Muscle layer of colon (tissue), 2 donors: ENCODE data around the gene EHD1.

Source experiments
- H3K27ac ChIP-seq: one replicate; pipeline ENCODE4 v1.7.0; 2013; ENCODE audit warnings: low read depth, mild to moderate bottlenecking, low read length, moderate library complexity
- H3K27me3 ChIP-seq, 2 donors: one replicate each; pipeline ENCODE4 v1.7.0; 2013; ENCODE audit warnings: low read length in 2 of 2, mild to moderate bottlenecking in 2 of 2; ENCODE audit not compliant: insufficient read depth in 2 of 2, control insufficient read depth in 1 of 2
- H3K36me3 ChIP-seq: one replicate; pipeline ENCODE4 v1.7.0; 2013; ENCODE audit warnings: mild to moderate bottlenecking, low read length; ENCODE audit not compliant: insufficient read depth
- H3K4me1 ChIP-seq: one replicate; pipeline ENCODE4 v1.7.0; 2013; ENCODE audit warnings: mild to moderate bottlenecking, low read length; ENCODE audit not compliant: insufficient read depth
- H3K4me3 ChIP-seq, 2 donors: one replicate each; pipeline ENCODE4 v1.7.0; 2013; ENCODE audit warnings: low read length in 2 of 2, low read depth in 1 of 2, mild to moderate bottlenecking in 1 of 2, moderate library complexity in 1 of 2
- H3K9ac ChIP-seq: one replicate; pipeline ENCODE4 v1.7.0; 2013; ENCODE audit warnings: low read length
- H3K9me3 ChIP-seq: one replicate; pipeline ENCODE4 v1.7.0; 2013; ENCODE audit warnings: mild to moderate bottlenecking, low read length
- donor health status: abdominal sarcoma.
- donor health status: Adenocarcinoma of cecum.

EHD1 gene

GRCh38 chr11:64894812-64895452 lies 16.5 kb upstream of the EHD1 start:
- Histone ChIP-seq H3K4me3 (no peak overlapping the region), H3K36me3 (no peaks in the 10 kb centered on the region), H3K4me1 (no peaks in the 10 kb centered on the region), H3K9me3 (no peaks in the 10 kb centered on the region), H3K27me3 (no peaks in the 10 kb centered on the region), H3K9ac (no peak overlapping the region), H3K27ac (no peak overlapping the region)

- no peaks in the 10 kb centered on the region for H3K4me1 ChIP-seq
- H3K9ac ChIP-seq = no peak overlapping the region
- H3K27ac ChIP-seq = no peak overlapping the region
- H3K4me3 ChIP-seq = no peak overlapping the region
- H3K27me3 ChIP-seq = no peaks in the 10 kb centered on the region
- H3K9me3 ChIP-seq = no peaks in the 10 kb centered on the region
- H3K36me3 ChIP-seq = no peaks in the 10 kb centered on the region
Measured at GRCh38 chr11:64894070-64894811, 15.8 kb upstream of the EHD1 start.

GRCh38 chr11:64893194-64894069 lies 15.0 kb upstream of the EHD1 start:
- H3K9me3 ChIP-seq = no peaks in the 10 kb centered on the region
- no peak overlapping the region for H3K9ac ChIP-seq
- H3K4me1 ChIP-seq = no peaks in the 10 kb centered on the region
- H3K36me3 ChIP-seq = no peaks in the 10 kb centered on the region
- no peaks in the 10 kb centered on the region for H3K27me3 ChIP-seq
- H3K27ac ChIP-seq = no peak overlapping the region
- H3K4me3 ChIP-seq = no peak overlapping the region

GRCh38 chr11:64892838-64893193 lies 14.4 kb upstream of the EHD1 start:
- H3K9ac ChIP-seq = no peak overlapping the region
- no peak overlapping the region for H3K4me3 ChIP-seq
- H3K27ac ChIP-seq = no peak overlapping the region
- no peaks in the 10 kb centered on the region for H3K36me3 ChIP-seq
- no peaks in the 10 kb centered on the region for H3K27me3 ChIP-seq
- peaks cover 4% of the 10 kb centered on the region for H3K4me1 ChIP-seq
- no peaks in the 10 kb centered on the region for H3K9me3 ChIP-seq

- no peaks in the 10 kb centered on the region for H3K27me3 ChIP-seq
- H3K9ac ChIP-seq = no peak overlapping the region
- no peak overlapping the region for H3K4me3 ChIP-seq
- H3K4me1 ChIP-seq = peaks cover 7% of the 10 kb centered on the region
- no peaks in the 10 kb centered on the region for H3K36me3 ChIP-seq
- H3K9me3 ChIP-seq = no peaks in the 10 kb centered on the region
- no peak overlapping the region for H3K27ac ChIP-seq
Measured at GRCh38 chr11:64892411-64892831, 14.0 kb upstream of the EHD1 start.

- H3K36me3 ChIP-seq = no peaks in the 10 kb centered on the region
- H3K4me1 ChIP-seq = peaks cover 10% of the 10 kb centered on the region
- H3K27me3 ChIP-seq = no peaks in the 10 kb centered on the region
- H3K4me3 ChIP-seq = no peak overlapping the region
- no peaks in the 10 kb centered on the region for H3K9me3 ChIP-seq
- no peak overlapping the region for H3K27ac ChIP-seq
- no peak overlapping the region for H3K9ac ChIP-seq
Measured at GRCh38 chr11:64891880-64892279, 13.5 kb upstream of the EHD1 start.

- Histone ChIP-seq H3K4me1 (peaks cover 10% of the 10 kb centered on the region), H3K36me3 (no peaks in the 10 kb centered on the region), H3K9me3 (no peaks in the 10 kb centered on the region), H3K4me3 (no peak overlapping the region), H3K9ac (no peak overlapping the region), H3K27ac (no peak overlapping the region), H3K27me3 (no peaks in the 10 kb centered on the region)
Measured at GRCh38 chr11:64891215-64891848, 12.9 kb upstream of the EHD1 start.

- no peak overlapping the region for H3K27ac ChIP-seq
- H3K4me1 ChIP-seq = peaks cover 10% of the 10 kb centered on the region
- H3K9me3 ChIP-seq = no peaks in the 10 kb centered on the region
- no peak overlapping the region for H3K9ac ChIP-seq
- no peaks in the 10 kb centered on the region for H3K36me3 ChIP-seq
- H3K4me3 ChIP-seq = no peak overlapping the region
- no peaks in the 10 kb centered on the region for H3K27me3 ChIP-seq
Measured at GRCh38 chr11:64890522-64890939, 12.1 kb upstream of the EHD1 start.

GRCh38 chr11:64888729-64889511 lies 10.5 kb upstream of the EHD1 start:
- no peak overlapping the region for H3K27ac ChIP-seq
- no peaks in the 10 kb centered on the region for H3K36me3 ChIP-seq
- no peaks in the 10 kb centered on the region for H3K9me3 ChIP-seq

GRCh38 chr11:64888406-64888728 lies 9.9 kb upstream of the EHD1 start:
- no peaks in the 10 kb centered on the region for H3K27me3 ChIP-seq
- H3K27ac ChIP-seq = no peak overlapping the region
- peak overlapping the region; percentile 27 for H3K9ac ChIP-seq
- peak overlapping the region in 1 of 2 donors; percentile 70 for H3K4me3 ChIP-seq
- no peaks in the 10 kb centered on the region for H3K9me3 ChIP-seq
- peaks cover 10% of the 10 kb centered on the region for H3K4me1 ChIP-seq
- H3K36me3 ChIP-seq = no peaks in the 10 kb centered on the region

More at GRCh38 chr11:64888729-64889511, 10.5 kb upstream of the EHD1 start:
- Histone ChIP-seq H3K4me3 (no peak overlapping the region), H3K27me3 (no peaks in the 10 kb centered on the region), H3K4me1 (peaks cover 10% of the 10 kb centered on the region), H3K9ac (no peak overlapping the region)
